KG1 (cell line): Measurements from ENCODE around the gene TMEM218.

Experiments
- DNase-seq: peaks from one replicate; lab custom pipeline; 2025; lab: John Stamatoyannopoulos, UW

TMEM218 gene

GRCh38 chr11:125129316-125129993, 18.0 kb upstream of the TMEM218 start:
- no peak for DNase-seq

- no peak for DNase-seq
These were observed 17.0 kb upstream of the TMEM218 start for GRCh38 chr11:125128450-125128849.

- DNase-seq, result no peak
These were observed 13.2 kb upstream of the TMEM218 start for GRCh38 chr11:125124618-125124992.

GRCh38 chr11:125123947-125124617, 12.7 kb upstream of the TMEM218 start:
- no peak for DNase-seq

GRCh38 chr11:125123194-125123946, 11.9 kb upstream of the TMEM218 start:
- DNase-seq, result no peak

GRCh38 chr11:125117429-125117828, 6.0 kb upstream of the TMEM218 start:
- DNase-seq, result no peak

GRCh38 chr11:125114518-125114917, 3.1 kb upstream of the TMEM218 start:
- no peak for DNase-seq

GRCh38 chr11:125112208-125112604, 780 bp upstream of the TMEM218 start:
- no peak for DNase-seq

GRCh38 chr11:125111001-125111342, 454 bp downstream of the TMEM218 start:
- peak; percentile 36 for DNase-seq

- DNase-seq, result no peak
These were observed 920 bp downstream of the TMEM218 start for GRCh38 chr11:125110506-125110905.

- DNase-seq, result no peak
These were observed 3.0 kb downstream of the TMEM218 start for GRCh38 chr11:125108469-125108868.

- no peak for DNase-seq
These were observed 5.5 kb downstream of the TMEM218 start for GRCh38 chr11:125105926-125106325.

- no peak for DNase-seq
These were observed 8.9 kb downstream of the TMEM218 start for GRCh38 chr11:125102510-125102909.

GRCh38 chr11:125102025-125102424, 9.4 kb downstream of the TMEM218 start:
- no peak for DNase-seq

- no peak for DNase-seq
These were observed 9.8 kb downstream of the TMEM218 start for GRCh38 chr11:125101596-125101995.

- DNase-seq, result no peak
These were observed 11.3 kb downstream of the TMEM218 start for GRCh38 chr11:125100136-125100535.

GRCh38 chr11:125094731-125095130, 16.7 kb downstream of the TMEM218 start:
- no peak for DNase-seq

- DNase-seq, result no peak
These were observed 17.9 kb downstream of the TMEM218 start for GRCh38 chr11:125093502-125093901.

- no peak for DNase-seq
These were observed 18.8 kb downstream of the TMEM218 start for GRCh38 chr11:125092669-125093068.

GRCh38 chr11:125091877-125092664, 19.4 kb downstream of the TMEM218 start:
- no peak for DNase-seq

GRCh38 chr11:125091247-125091876, 20.1 kb downstream of the TMEM218 start:
- no peak for DNase-seq

GRCh38 chr11:125090816-125091215, 20.6 kb downstream of the TMEM218 start:
- no peak for DNase-seq
